HepG2 (cell line): Measurements from ENCODE around the gene ZNF606. TPM values are rescaled to one million over a fixed set of nuclear protein-coding genes. Genes with fewer than 3 reads are reported as not detected.

Source experiments
- CHD2 ChIP-seq: IDR thresholded peaks from 2 replicates; pipeline ENCODE4 v1.6.1; 2011; ENCODE audit warnings: low read depth, low read length, improper control_type of control experiment
- DNMT1 ChIP-seq: sonication (generic); formaldehyde crosslinking; IDR thresholded peaks from 2 replicates; pipeline ENCODE4 v1.5.1; 2020; ENCODE audit warnings: mild to moderate bottlenecking, missing genetic modification reagents
- FOSL2 ChIP-seq: sonication (generic); formaldehyde crosslinking; IDR thresholded peaks from 2 replicates; pipeline ENCODE4 v1.4.0; 2020; ENCODE audit warnings: missing genetic modification reagents
- HIC2 ChIP-seq: sonication (generic); formaldehyde crosslinking; IDR thresholded peaks from 2 replicates; pipeline ENCODE4 v1.9.0; 2022; ENCODE audit warnings: low read depth, missing genetic modification reagents
- HINFP ChIP-seq: sonication (generic); formaldehyde crosslinking; IDR thresholded peaks from 2 replicates; pipeline ENCODE4 v1.4.0; 2020; ENCODE audit warnings: low read depth, mild to moderate bottlenecking, missing genetic modification reagents
- HIVEP1 ChIP-seq: sonication (generic); formaldehyde crosslinking; IDR thresholded peaks from 2 replicates; pipeline ENCODE4 v1.4.0; 2020; ENCODE audit warnings: mild to moderate bottlenecking, missing genetic modification reagents
- HOXA9 ChIP-seq: sonication (generic); formaldehyde crosslinking; IDR thresholded peaks from 2 replicates; pipeline ENCODE4 v1.8.1; 2022; ENCODE audit warnings: missing genetic modification reagents, mild to moderate bottlenecking, moderate library complexity, borderline replicate concordance
- KAT7 ChIP-seq: IDR thresholded peaks from 2 replicates; pipeline ENCODE4 v1.6.1; 2018; ENCODE audit warnings: borderline replicate concordance, missing compliant biosample characterization
- LBX2 ChIP-seq: sonication (generic); formaldehyde crosslinking; IDR thresholded peaks from 2 replicates; pipeline ENCODE4 v1.5.0; 2020; ENCODE audit warnings: missing genetic modification reagents, mild to moderate bottlenecking, borderline replicate concordance
- MAFG ChIP-seq: sonication (generic); formaldehyde crosslinking; IDR thresholded peaks from 2 replicates; pipeline ENCODE4 v1.5.1; 2020; ENCODE audit warnings: mild to moderate bottlenecking, missing genetic modification reagents
- MNT ChIP-seq: fragments of 450-650 bp; IDR thresholded peaks from 2 replicates; pipeline ENCODE4 v1.6.1; 2016
- MYPOP ChIP-seq: sonication (generic); formaldehyde crosslinking; IDR thresholded peaks from 2 replicates; pipeline ENCODE4 v1.8.1; 2023; ENCODE audit warnings: mild to moderate bottlenecking, moderate library complexity, missing genetic modification reagents
- SAFB2 ChIP-seq: sonication (generic); formaldehyde crosslinking; IDR thresholded peaks from 2 replicates; pipeline ENCODE4 v1.5.1; 2020; ENCODE audit warnings: missing genetic modification reagents, low read depth, mild to moderate bottlenecking, borderline replicate concordance
- YEATS2 ChIP-seq: sonication (generic); formaldehyde crosslinking; IDR thresholded peaks from 2 replicates; pipeline ENCODE4 v1.4.0; 2020; ENCODE audit warnings: missing genetic modification reagents, borderline replicate concordance
- ZFP36 ChIP-seq: fragments of 150-350 bp; IDR thresholded peaks from 2 replicates; pipeline ENCODE4 v1.6.1; 2018; ENCODE audit warnings: borderline replicate concordance, low read length, low read depth; ENCODE audit not compliant: partially characterized antibody
- ZNF451 ChIP-seq: sonication (generic); formaldehyde crosslinking; IDR thresholded peaks from 2 replicates; pipeline ENCODE4 v1.5.0; 2020; ENCODE audit warnings: mild to moderate bottlenecking, missing genetic modification reagents
- ZNF460 ChIP-seq: sonication (generic); formaldehyde crosslinking; IDR thresholded peaks from 2 replicates; pipeline ENCODE4 v1.5.1; 2020; ENCODE audit warnings: missing genetic modification reagents, mild to moderate bottlenecking, borderline replicate concordance
- ZNF468 ChIP-seq: sonication (generic); formaldehyde crosslinking; IDR thresholded peaks from 2 replicates; pipeline ENCODE4 v1.8.0; 2022; ENCODE audit warnings: mild to moderate bottlenecking, moderate library complexity, missing genetic modification reagents
- ZNF556 ChIP-seq: sonication (generic); formaldehyde crosslinking; IDR thresholded peaks from 2 replicates; pipeline ENCODE4 v1.4.0; 2020; ENCODE audit warnings: mild to moderate bottlenecking, missing genetic modification reagents, borderline replicate concordance
- ZNF614 ChIP-seq: IDR thresholded peaks from 2 replicates; pipeline ENCODE4 v1.6.1; 2018; ENCODE audit warnings: missing biosample characterization, missing genetic modification reagents, inconsistent platforms, borderline replicate concordance
- ZNF83 ChIP-seq: sonication (generic); formaldehyde crosslinking; IDR thresholded peaks from 2 replicates; pipeline ENCODE4 v1.4.0; 2020; ENCODE audit warnings: missing genetic modification reagents, mild to moderate bottlenecking, borderline replicate concordance
- ZNF879 ChIP-seq: sonication (generic); formaldehyde crosslinking; IDR thresholded peaks from 2 replicates; pipeline ENCODE4 v1.8.1; 2023; ENCODE audit warnings: missing genetic modification reagents
- ZSCAN21 ChIP-seq: sonication (generic); formaldehyde crosslinking; IDR thresholded peaks from 2 replicates; pipeline ENCODE4 v1.8.0; 2022; ENCODE audit warnings: mild to moderate bottlenecking, missing genetic modification reagents, moderate library complexity, borderline replicate concordance
- polyA plus RNA-seq, 8 experiments: library from polyadenylated mRNA; depleted of rRNA in 3 of 8; stranded (reverse) in 7 of 8; unstranded in 1 of 8; fragments of >200 nt; fragmentation: Illumina TruSeq in 4 of 8; extraction: Trizol in 4 of 8; gene quantifications; 2 replicates each; pipeline versions ENCODE4 v1.2.1 to v1.2.3, GENCODE V29; 2011 to 2016; ENCODE audit warnings: low read depth in 4 of 8, missing spikeins in 1 of 8, mixed read lengths in 1 of 8; ENCODE audit not compliant: insufficient read depth in 1 of 8
- total RNA-seq, 5 experiments: library from RNA; depleted of rRNA; stranded (reverse); fragments of >200 nt; fragmentation: Illumina TruSeq; extraction: Trizol; gene quantifications; 2 replicates each; pipeline ENCODE4 v1.2.3, GENCODE V29; 2016; ENCODE audit warnings: low read depth in 1 of 5

Gene ZNF606
- total and polyA plus RNA-seq, 2 of the 13 experiments (the other 11 are each of a cell fraction or from before 2014, with no cell fraction given): 4.2 to 14.8 TPM

GRCh38 chr19:58002384-58003173, at the start of gene ZNF606 (continued):
- TF ChIP-seq HIC2 (CRISPR knock-in tag) (no peak), ZNF83 (CRISPR knock-in tag) (no peak), ZNF556 (CRISPR knock-in tag) (peak; percentile 78; the same call in 1 of the 2 replicates), KAT7 (CRISPR knock-in tag) (peak; percentile 90; the same call in 1 of the 2 replicates), ZNF468 (CRISPR knock-in tag) (0 out of 2 replicates have a peak, but pooled peaks have one; percentile 56), MAFG (no peak), FOSL2 (CRISPR knock-in tag) (no peak), ZSCAN21 (CRISPR knock-in tag) (no peak), ZNF879 (CRISPR knock-in tag) (peak; percentile 63; the same call in 1 of the 2 replicates), LBX2 (CRISPR knock-in tag) (no peak; the same call in 1 of the 2 replicates), ZNF614 (peak; percentile 59; the same call in 1 of the 2 replicates), HINFP (CRISPR knock-in tag) (peak; percentile 12; the same call in 1 of the 2 replicates), ZNF460 (CRISPR knock-in tag) (no peak), CHD2 (no peak), DNMT1 (no peak), SAFB2 (no peak), HOXA9 (CRISPR knock-in tag) (no peak), YEATS2 (peak; percentile 92), MNT (no peak), HIVEP1 (CRISPR knock-in tag) (no peak), MYPOP (CRISPR knock-in tag) (peak; percentile 90), ZNF451 (CRISPR knock-in tag) (no peak), ZFP36 (no peak)
